Thyroid gland (tissue), 4 donors: ENCODE measurements around the gene ARHGDIB. TPM values are rescaled to one million over a fixed set of nuclear protein-coding genes. Genes with fewer than 3 reads are reported as not detected.
A peak's percentile ranks its signal among the peaks of the same experiment; 100 is the strongest.

Experiments used
- DNase-seq, 2 donors: peaks; one replicate each; pipeline ENCODE4 v3.0.0-alpha.2; 2019
- H3K27ac ChIP-seq, 3 donors: fragments of 200-600 bp; sonication (generic); 1 replicate in 2 of 3; 2 replicates in 1 of 3; pipeline ENCODE4 v1.5.1; 2016 to 2019; ENCODE audit warnings: mild to moderate bottlenecking in 1 of 3, moderate library complexity in 1 of 3
- H3K27me3 ChIP-seq: fragments of 200-600 bp; sonication (generic); one replicate; pipeline ENCODE4 v1.5.1; 2019
- H3K36me3 ChIP-seq, 2 donors: fragments of 200-600 bp; sonication (generic); one replicate each; pipeline ENCODE4 v1.5.1; 2016 to 2019
- H3K4me1 ChIP-seq, 2 donors: fragments of 200-600 bp; sonication (generic); one replicate each; pipeline ENCODE4 v1.5.1; 2017 to 2019
- H3K4me3 ChIP-seq, 3 donors: fragments of 200-600 bp; sonication (generic); replicated peaks in 1 of 3; 1 replicate in 2 of 3; 2 replicates in 1 of 3; pipeline ENCODE4 v1.5.1; 2016; ENCODE audit warnings: mild to moderate bottlenecking in 1 of 3
- H3K9me3 ChIP-seq: fragments of 200-600 bp; sonication (generic); one replicate; pipeline ENCODE4 v1.5.1; 2017
- POLR2A ChIP-seq, 2 donors: fragments of 450-650 bp; IDR thresholded peaks; one replicate each; pipeline ENCODE4 v1.6.1; 2017; ENCODE audit warnings: antibody characterized with exemption in 2 of 2, mild to moderate bottlenecking in 2 of 2, moderate library complexity in 1 of 2
- WGBS, 2 donors: methylation state at CpG; one replicate each; pipeline ENCODE4 v1.1.5; 2017; 5-methylcytosine and 5-hydroxymethylcytosine counted together
- intact Hi-C: fragments of 100-400 bp; cut with DNase I; formaldehyde crosslinking; loops from one replicate; pipeline ENCODE4 v1.15.1; 2023
- total RNA-seq, 4 donors: library from RNA; depleted of rRNA; stranded (reverse); fragments of >200 nt; gene quantifications; one replicate each; pipeline ENCODE4 v1.2.3, GENCODE V29; 2016
- TF ChIP-seq, protein P1 (sequence below), 6 experiments: fragments of 200-600 bp in 3 of 6; fragments of 450-650 bp in 3 of 6; sonication (generic) in 3 of 6; IDR thresholded peaks; one replicate each; pipeline ENCODE4 v1.5.1; 2016 to 2019; ENCODE audit warnings: antibody characterized with exemption in 6 of 6, mild to moderate bottlenecking in 2 of 6, inconsistent platforms in 1 of 6, moderate library complexity in 1 of 6

The ARHGDIB gene
- total RNA-seq, 4 donors from 2014 or later, result 54.4 to 107 (median 65.9) TPM

DNA sequence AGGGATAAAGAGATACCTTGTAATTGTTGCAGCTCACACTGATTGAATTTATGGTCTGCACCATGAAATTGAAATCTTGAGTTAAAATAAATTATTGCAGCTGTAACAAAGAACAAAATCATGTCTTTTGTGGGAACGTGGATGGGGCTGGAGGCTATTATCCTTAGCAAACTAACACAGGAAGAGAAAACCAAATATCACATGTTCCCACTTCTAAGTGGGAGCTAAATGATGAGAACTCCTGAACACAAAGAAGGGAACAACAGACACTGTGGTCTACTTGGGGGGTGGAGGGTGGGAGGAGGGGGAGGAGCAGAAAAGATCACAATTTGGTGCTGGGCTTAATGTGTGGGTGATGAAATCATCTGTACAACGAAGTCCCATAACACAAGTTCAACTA, 45.7 kb downstream of the ARHGDIB start:
- WGBS, 2 donors, result 77 to 78% methylated on average over 2 of the region's 2 CpGs
- intact Hi-C loops, result no loop called here

DNA sequence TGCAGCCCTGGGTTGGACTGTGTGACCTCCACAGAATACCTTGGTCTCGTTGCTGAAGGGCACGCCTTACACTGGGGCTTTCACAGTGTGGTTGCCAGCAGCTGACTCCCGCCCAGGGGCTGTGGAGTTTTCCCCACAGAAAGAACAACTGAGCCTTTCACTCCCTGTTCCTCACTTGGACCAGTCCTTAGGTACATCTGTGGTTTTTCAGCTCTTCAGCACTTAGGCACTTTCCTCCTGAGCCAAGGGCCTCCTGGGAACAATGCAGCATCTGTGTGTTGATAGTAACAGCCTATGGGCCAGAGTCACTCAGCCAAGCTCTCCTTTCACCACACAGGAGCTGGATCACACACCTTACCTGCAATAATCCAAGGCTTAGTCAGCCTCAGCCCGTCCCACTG, 48.0 kb downstream of the ARHGDIB start:
- Histone ChIP-seq H3K27me3 (no peaks in the 10 kb centered on the region), H3K4me3 (no peak overlapping the region), H3K4me1 (peaks cover 3 to 28% of the 10 kb centered on the region in 2 donors), H3K27ac (peak overlapping the region; percentile 6 to 45 (median 38)), H3K9me3 (no peaks in the 10 kb centered on the region), H3K36me3 (no peaks in the 10 kb centered on the region)
- WGBS, 2 donors, result 60 to 61% methylated on average over 4 of the region's 4 CpGs
- no peak for TF ChIP-seq POLR2A (IDR thresholded peaks at IDR 0.05)
- TF ChIP-seq, protein P1, sequence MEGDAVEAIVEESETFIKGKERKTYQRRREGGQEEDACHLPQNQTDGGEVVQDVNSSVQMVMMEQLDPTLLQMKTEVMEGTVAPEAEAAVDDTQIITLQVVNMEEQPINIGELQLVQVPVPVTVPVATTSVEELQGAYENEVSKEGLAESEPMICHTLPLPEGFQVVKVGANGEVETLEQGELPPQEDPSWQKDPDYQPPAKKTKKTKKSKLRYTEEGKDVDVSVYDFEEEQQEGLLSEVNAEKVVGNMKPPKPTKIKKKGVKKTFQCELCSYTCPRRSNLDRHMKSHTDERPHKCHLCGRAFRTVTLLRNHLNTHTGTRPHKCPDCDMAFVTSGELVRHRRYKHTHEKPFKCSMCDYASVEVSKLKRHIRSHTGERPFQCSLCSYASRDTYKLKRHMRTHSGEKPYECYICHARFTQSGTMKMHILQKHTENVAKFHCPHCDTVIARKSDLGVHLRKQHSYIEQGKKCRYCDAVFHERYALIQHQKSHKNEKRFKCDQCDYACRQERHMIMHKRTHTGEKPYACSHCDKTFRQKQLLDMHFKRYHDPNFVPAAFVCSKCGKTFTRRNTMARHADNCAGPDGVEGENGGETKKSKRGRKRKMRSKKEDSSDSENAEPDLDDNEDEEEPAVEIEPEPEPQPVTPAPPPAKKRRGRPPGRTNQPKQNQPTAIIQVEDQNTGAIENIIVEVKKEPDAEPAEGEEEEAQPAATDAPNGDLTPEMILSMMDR (IDR thresholded peaks at IDR 0.05), result no peak
- peak; percentile 35 to 44 for DNase-seq
- intact Hi-C loops, result no loop called here

More for the DNA sequence above, 45.7 kb downstream of the ARHGDIB start:
- no peak for DNase-seq
- Histone ChIP-seq H3K4me3 (no peak overlapping the region), H3K9me3 (no peaks in the 10 kb centered on the region), H3K27ac (peak overlapping the region; percentile 11 to 24 (median 21)), H3K4me1 (peaks cover 3 to 28% of the 10 kb centered on the region in 2 donors), H3K36me3 (no peaks in the 10 kb centered on the region), H3K27me3 (no peaks in the 10 kb centered on the region)
- TF ChIP-seq, protein P1 (IDR thresholded peaks at IDR 0.05), result no peak
- TF ChIP-seq POLR2A (IDR thresholded peaks at IDR 0.05), result no peak

DNA sequence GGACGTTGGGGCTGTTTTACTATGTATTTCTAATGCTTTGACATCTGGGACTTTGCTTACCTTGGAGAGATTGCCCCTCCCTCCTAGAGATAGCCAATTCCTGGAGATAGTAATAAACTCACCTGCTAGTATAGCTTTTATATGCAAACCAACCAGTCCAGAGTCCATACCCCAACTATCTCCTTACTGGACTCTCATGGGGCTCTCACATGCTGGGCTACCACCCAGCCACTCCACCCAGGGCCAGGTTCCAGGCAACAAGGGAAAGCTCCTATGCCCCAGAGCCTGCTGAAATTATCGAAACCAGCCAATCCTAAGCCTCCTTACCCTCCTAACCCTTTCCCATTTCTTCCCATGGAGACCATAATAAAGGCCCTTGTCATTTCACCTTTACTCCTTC, 50.3 kb downstream of the ARHGDIB start:
- 42 to 44% methylated on average over 2 of the region's 2 CpGs for WGBS, 2 donors
- H3K27ac ChIP-seq, result no peak overlapping the region
- H3K4me1 ChIP-seq, result peaks cover 3 to 28% of the 10 kb centered on the region in 2 donors
- H3K9me3 ChIP-seq, result no peaks in the 10 kb centered on the region
- intact Hi-C loops, result no loop called here
- no peak for DNase-seq
- TF ChIP-seq, protein P1 (IDR thresholded peaks at IDR 0.05), result no peak
- TF ChIP-seq POLR2A (IDR thresholded peaks at IDR 0.05), result no peak
- H3K27me3 ChIP-seq, result no peaks in the 10 kb centered on the region
- H3K36me3 ChIP-seq, result no peaks in the 10 kb centered on the region
- H3K4me3 ChIP-seq, result no peak overlapping the region

DNA sequence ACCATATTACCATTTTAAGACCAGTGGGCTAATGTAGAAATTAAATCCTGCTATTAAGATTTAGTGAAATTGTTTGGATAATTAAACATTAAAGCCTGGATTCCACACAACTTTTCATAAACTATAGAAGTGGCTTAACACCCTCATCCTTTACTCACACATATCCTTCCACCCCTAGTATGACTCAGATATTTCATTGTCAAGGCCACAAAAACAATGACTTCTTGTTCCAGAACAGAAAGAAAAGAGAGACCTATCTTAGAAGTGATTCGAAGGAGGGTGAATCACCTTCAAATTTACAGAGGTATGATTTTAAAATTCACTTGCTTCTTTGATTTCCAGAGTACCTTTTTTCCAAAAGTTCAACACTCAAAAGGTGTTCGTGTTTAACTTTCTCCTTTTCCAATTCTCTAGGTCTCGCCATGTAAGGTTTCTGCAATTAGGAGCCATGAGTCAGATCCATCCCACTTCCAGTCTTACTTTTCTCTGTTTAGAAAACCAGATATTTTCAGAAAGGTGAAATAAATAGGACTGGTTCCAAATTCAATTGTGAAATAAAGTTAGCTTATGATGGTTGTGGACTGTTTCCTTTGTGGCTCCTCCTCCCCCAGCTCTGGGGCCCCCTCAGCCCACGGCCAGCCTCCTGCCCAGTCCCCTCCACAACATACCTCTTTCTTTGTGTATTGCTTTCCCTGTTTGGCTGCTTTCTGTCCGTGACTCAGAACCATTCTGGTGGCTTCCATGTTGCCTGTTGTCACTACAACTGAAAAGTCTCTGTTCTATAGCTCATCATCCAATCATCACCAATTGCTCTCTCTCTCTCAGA, 51.1 kb downstream of the ARHGDIB start:
- no peak for TF ChIP-seq POLR2A (IDR thresholded peaks at IDR 0.05)
- TF ChIP-seq, protein P1 (IDR thresholded peaks at IDR 0.05), result no peak
- Histone ChIP-seq H3K4me3 (no peak overlapping the region), H3K4me1 (peaks cover 10 to 29% of the 10 kb centered on the region in 2 donors), H3K36me3 (no peaks in the 10 kb centered on the region), H3K9me3 (no peaks in the 10 kb centered on the region), H3K27ac (no peak overlapping the region), H3K27me3 (no peaks in the 10 kb centered on the region)
- intact Hi-C loops, result no loop called here
- no peak for DNase-seq
- 88 to 89% methylated on average over 5 of the region's 5 CpGs for WGBS, 2 donors

DNA sequence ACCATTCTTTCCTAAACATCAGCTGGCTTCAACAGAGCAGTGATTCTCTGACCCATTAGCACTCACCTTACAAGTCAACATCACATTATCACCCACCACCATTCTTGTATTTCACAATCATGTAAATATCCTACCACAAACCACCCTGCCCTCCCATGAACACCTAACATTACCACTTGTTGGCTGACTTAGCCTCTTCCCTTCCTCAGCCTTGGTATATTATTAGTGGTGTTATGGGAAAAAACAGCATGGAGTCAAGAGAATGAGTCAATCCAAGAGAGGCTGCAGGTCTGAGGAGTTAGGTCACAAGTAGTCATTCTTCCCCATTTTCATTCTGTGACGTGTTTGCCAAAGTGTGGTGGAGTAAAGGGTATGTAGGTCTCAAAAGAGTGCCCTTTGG, 53.4 kb downstream of the ARHGDIB start:
- intact Hi-C loops, result no loop called here
- H3K4me3 ChIP-seq, result no peak overlapping the region
- no peak overlapping the region for H3K27ac ChIP-seq
- no peaks in the 10 kb centered on the region for H3K27me3 ChIP-seq
- no peak for DNase-seq
- peaks cover 13 to 17% of the 10 kb centered on the region in 2 donors for H3K4me1 ChIP-seq
- no peak for TF ChIP-seq POLR2A (IDR thresholded peaks at IDR 0.05)
- TF ChIP-seq, protein P1 (IDR thresholded peaks at IDR 0.05), result no peak
- 89 to 96% methylated on average over 1 of the region's 1 CpG for WGBS, 2 donors
- no peaks in the 10 kb centered on the region for H3K9me3 ChIP-seq
- no peaks in the 10 kb centered on the region for H3K36me3 ChIP-seq
